HG03460 (cell line): Measurements from ENCODE around the gene PCNX4.
"Not testable (repeated sequence)": the region's sequence is repeated elsewhere in the genome, so short reads cannot be mapped to it uniquely, and the experiment has no call there.

Experiments
- ATAC-seq: cut with Tn5 transposase; IDR thresholded peaks from one replicate; pipeline ENCODE4 v1.9.1; 2021; ENCODE audit not compliant: unreplicated experiment

The PCNX4 gene

DNA sequence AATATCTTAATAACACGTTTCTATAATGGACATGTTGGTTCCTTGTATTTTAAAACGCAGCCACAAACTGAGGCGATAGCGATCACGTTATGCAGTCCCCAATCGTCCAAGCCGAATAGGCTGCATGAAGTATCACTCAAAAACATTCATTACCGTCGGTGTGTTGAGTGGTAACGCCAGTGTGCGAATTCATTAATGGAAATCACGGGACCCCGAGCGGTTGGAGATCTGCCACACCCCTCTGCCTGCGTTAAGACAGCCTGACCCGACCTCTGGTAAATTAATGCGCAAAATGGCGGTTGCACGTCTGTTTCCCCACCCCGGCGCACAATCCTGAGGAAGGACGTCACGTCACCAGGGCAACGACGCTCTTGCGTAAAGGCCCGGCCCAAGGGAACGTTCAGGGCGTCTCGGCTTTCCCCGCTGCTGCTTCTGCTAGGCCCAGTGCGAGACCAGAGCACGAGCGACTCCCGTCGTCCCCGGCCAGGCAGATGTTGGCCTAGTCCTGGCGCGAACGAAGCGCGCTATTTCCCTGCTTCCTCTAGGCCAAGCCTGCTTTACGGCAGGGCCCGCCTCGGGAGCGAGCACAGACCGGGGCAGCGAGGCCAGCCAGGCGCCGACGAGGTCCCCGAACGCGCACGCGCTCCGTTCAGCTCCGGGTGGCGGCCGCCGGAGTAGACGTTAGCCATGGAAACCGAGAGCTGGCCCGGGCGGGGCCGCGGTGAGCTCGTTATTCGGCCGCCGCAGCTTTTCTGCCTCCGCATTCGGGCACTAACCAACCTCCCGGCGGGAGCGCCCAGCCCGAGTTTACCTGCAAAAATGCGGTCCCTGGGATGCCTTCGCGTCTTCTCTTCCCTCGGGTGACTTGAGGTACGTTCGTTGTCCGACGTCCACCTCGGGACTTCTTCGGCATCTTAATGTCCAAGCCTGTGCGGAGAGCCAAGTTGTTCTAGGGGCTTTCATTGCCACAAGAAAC lies at the start of gene PCNX4:
Gene PCNX4, plus strand, starts transcription at position 374 of the 976 bp plus-strand sequence. CDS start 15,716 bp downstream, outside the sequence.
- peak; percentile 94 for ATAC-seq

DNA sequence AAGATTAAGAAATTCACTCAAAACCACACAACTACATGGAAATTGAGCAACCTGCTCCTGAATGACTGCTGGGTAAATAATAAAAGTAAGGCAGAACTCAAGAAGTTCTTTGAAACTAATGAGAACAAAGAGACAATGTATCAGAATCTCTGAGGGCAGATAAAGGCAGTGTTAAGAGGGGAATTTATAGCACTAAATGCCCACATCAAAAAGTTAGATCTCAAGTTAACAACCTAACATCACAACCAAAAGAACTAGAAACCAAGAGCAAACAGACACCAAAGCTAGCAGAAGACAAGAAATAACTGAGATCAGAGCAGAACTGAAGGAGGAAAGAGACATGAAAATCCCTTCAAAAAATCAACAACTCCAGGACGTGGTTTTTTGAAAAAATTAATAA lies 43.7 kb upstream of the PCNX4 start:
- not testable (repeated sequence) for ATAC-seq

DNA sequence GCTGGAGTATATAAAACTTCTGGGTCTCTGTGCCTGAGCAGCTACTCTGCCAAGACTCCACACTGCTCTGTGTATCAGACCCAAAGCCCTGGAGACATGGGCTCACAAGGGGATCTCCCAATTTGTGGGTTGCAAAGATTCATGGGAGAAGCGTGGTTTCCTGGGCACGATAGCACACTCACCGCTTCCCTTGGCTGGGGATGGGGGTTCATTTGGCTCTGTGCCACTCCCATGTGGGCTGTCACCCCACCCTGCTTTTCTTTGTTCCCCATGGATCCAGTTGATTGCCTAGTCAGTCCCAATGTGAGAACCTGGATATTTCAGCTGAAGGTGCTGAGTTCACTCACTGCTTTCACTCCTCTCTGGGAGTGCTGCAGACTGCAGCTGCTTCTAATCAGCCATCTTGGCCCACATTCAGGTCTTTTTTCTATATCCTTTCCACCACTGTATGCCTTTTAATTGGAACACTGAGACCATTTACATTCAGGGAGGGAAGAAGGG lies 40.0 kb upstream of the PCNX4 start:
- no peak for ATAC-seq

DNA sequence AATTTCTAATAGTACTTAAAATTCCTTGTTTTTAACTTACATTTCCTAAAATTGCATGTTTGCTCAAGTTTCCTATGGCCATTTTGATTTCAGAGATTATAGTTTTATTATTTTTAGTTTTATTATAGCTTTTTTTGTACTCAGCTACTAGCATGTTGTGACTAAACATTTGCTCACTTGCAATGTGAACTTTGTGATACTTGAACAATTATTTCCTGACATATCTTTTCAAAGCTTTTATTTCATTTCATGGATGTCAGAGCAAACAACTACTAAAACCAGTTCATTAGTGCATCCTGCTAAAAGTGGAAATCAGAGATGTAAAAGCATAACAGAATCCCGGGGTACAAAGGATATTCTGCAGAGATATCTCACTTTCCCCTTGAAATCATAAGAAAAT lies 33.6 kb upstream of the PCNX4 start:
- ATAC-seq, result no peak

DNA sequence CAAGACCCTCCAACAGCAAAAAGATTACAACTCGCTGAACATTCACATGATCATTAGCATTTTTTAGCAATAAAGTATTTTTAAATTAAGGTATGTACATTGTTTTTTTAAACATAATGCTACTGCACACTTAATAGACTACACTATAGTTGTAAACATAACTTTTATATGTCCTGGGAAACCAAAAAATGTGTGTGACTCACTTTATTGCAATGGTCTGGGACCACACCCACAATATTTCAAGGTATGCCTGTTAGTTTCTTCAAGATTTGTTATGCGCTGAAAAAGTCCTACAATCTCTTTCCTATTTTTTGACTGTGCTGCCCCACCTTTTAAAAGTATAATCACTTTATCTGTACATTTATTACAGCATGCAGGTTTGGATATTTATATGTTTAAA lies 30.4 kb upstream of the PCNX4 start:
- ATAC-seq, result no peak

DNA sequence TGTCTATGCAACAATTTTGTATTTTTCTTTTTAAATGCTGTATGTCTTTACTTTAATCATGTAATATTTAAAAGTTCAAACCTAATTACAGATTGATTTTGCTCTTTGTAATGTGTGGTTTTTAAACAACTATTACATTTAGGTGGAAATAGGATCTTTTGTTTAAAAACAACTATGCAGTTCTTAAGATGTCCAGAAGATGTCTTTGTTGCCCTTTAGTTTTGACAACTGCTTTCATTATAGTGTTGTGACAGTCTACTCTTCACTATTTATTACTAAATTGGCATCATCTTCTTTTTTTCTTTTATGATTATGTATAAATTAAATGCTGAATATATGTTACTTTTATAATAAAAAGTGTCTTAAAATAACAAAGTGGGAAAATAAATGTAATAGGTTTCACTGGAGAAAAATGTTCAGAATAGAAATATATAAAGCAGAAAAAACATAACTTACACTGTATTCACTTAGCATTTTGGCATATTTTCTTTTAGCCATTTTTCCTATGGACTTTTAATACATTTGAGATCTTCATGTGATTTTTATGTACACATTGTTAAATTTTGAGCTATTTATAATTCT lies 27.1 kb upstream of the PCNX4 start:
- no peak for ATAC-seq

DNA sequence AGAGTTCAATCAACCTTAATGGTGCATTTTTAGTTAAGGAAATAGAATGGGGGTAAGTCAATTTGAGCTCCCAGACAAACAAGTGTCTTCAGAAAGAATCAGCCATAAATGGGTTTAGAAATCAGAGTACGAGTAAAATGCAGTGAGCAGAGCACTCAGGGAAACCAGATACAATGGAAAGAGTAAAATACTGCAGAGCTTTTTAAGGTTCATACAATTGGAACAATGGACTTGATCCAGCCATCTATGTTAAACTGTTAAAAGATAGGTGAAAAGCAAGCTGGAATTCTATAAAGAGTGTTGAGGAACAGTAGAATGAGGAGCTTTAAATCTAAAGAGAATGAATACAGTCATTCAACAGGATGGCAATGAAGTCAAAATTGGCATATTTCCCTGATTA lies 23.8 kb upstream of the PCNX4 start:
- no peak for ATAC-seq

DNA sequence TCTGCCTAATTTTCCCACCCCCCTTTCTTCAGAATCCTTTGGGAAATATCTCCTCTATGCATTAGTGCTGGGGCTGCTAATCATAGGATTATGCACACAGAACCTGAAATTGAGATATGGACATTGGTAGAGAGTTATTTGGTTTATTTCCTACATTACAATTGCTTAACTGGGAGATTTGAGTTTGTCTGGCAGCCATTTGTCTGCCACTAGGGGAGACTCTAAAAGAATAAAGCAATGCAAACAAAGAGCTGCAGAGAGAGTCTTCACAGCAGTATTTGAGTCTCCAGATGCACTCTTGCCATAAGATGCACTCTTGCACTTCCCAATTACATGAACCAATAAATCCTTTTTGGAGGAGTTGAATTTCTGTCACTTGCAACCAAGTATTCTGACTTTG lies 12.0 kb upstream of the PCNX4 start:
- no peak for ATAC-seq

DNA sequence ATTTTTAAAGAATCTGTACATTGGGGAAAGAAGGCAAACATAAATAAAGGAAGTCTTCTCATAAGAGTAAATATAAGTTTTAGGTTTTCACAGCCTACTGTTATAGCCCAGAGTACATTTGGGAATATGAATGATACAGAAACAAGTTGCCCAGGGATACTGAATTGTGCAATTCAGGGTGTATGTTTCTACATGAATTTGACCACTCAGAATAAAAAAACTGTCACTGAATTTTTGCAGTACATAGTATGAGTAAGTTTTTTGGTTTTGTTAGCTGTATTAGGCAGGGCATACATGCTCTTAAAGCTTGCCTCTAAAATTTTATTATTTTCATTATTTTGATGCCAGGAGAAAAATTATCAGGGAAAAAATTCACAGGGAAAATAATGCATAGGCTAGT lies 6.6 kb upstream of the PCNX4 start:
- ATAC-seq, result no peak

DNA sequence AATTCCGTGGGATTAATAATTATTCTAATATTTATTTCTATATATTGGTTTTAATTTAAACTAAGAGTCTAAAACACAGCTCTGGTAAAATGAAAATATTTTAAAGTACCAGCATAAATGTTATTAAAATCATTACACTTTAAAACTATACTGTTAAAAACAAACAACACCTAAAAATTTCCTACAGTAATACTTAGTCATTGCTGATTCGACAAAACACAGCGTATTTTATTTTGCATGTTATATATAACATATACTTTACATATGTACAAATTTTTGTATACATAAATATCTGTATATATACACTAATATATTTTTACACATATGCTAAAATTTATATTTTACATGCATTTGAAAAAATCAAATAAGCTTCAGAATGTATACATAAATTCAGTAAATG lies 6.0 kb upstream of the PCNX4 start:
- no peak for ATAC-seq

DNA sequence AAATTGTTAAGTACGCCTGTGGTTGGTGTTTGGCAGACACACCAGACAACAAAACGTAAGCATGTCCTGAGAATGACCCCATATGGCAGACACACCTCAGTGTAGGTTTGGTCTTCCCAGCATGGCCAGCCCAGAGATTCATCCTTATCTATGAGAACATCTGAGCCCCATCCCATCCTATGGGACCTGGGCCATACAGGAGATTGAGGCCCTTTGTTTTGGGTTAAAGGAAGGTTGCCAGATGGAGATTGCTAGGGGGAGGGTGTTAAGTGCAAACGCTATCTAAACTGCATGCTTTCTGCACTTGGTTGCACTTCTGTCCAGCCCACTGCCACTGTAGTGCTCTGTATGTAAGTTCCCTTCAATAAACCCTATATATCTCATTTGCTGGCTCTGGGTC lies 4.1 kb upstream of the PCNX4 start:
- no peak for ATAC-seq

DNA sequence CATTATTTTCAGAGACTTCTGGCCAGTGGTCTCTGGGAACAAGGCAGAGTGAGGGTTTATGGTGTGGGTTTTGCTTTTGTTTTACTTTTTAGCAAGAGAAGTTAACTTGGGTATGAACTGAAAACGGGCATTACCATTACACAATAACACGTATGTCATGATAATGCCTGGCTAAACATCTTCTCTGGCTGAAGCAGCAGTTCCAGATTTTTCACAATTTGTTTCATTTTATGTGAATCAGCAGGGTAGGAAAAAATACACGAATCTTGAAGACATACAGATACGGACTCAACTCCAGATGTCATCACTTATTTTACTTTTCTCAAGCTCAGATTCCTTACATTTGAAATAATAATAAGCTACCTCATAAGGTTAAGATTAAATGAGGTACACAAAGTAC lies 2.5 kb upstream of the PCNX4 start:
- ATAC-seq, result no peak

DNA sequence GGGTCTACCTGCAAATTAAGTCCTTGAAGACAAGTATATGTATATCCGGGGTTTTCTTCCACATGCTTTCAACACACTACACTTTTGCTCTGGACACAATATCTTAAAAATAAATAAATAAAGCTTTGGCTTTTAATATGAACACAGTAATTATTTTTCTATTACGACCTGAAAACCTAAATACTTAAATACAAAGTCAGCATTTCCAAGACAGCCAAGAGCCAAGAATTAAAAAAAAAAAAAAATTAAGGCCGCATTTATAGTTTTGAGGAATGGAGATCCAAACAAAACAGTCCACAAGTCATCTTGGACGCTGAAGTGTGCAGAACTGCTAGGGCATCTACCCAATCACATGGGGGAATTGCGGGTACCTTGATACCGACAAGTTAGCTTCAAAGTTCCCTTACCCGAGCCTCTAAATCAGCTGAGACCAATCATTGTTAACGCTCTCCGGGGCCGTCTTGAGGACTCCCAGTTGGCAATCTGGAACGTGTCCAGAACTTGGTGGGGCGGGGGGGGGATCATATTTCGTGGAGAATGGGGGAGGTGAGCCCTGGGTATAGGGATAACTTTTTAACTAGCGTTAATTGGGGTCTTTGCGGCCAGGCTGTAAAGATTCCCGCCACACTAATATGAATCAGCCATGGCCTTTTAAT lies 731 bp upstream of the PCNX4 start:
- no peak for ATAC-seq

DNA sequence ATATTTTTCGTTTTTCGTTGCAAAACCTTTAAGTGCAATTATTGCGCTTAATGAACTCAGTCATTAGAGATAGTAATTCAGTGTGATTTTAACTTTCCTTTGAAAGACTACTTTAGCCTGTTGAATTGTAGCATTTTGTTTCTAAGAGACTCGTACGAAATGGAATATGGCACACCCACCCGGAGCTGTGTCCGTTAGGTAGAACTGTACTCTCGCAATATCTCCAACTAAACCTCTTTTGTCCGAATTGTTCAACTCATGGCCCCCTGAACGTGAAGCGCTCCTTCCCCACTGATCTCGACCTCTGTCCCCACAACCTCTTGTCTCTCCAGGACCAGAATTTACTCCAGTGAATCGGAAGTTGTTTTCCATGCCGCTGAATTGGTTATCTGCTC lies 800 bp downstream of the PCNX4 start:
- no peak for ATAC-seq

DNA sequence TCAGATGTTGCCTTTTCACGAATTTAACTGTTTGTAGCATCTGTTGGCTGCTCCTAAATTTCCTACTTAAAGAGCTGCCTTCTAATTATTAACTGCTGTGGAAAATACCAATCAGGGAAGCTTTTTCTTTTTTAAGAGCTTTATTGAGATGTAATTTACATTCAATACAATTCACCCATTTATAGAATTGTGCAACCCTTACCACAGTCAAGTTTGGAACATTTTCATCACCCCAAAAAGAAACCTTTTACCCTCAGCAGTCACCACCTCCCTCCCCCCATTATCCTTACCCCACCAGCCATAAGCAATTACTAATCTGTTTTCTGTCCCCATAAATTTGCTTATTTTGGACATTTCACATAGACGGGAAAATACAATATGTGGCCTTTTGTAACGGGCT lies 1.4 kb downstream of the PCNX4 start:
- no peak for ATAC-seq

DNA sequence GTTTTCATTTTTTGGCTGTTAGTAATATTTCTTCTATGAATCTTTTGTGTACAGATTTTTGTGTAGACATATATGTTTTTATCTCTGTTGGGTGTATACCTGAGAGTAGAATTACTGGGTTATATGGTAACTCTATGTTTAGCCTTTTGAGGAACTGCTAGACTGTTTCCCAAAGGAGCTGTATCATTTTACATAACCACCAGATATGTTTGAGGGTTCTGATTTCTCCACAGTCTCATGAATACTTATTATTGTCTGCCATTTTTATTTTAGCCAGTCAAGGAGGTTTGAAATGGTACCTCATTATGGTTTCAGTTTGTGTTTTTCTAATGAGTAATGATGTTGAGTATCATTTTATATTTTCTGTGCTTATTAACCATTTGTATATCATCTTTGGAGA lies 1.9 kb downstream of the PCNX4 start:
- ATAC-seq, result no peak

DNA sequence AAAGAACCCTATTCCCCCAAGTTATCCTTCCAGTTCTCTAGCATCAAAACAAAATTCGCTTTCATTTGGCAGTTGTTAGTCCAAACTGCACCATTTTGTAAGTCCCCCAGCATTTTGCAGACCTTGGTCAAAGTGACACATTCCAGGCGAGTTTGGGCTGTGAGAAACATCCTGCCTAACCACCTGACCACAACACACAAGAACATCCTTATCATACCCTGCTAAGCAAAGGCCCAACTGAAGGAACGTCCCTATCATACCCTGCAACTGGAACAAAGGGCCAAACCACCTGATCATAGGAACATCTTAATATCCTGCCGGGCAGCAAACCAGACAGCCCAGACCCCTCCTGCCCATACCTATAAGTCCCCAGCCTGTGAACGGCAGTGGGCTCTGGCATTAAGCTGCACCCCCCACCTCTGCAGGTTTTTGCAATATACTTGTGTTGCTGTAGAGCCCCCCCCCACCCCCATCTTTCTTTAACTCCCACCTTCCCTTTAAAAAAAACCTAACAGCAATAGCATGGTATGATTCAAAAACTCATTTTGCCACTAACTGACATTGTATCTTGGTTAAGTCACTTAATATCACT lies 2.7 kb downstream of the PCNX4 start:
- no peak for ATAC-seq

DNA sequence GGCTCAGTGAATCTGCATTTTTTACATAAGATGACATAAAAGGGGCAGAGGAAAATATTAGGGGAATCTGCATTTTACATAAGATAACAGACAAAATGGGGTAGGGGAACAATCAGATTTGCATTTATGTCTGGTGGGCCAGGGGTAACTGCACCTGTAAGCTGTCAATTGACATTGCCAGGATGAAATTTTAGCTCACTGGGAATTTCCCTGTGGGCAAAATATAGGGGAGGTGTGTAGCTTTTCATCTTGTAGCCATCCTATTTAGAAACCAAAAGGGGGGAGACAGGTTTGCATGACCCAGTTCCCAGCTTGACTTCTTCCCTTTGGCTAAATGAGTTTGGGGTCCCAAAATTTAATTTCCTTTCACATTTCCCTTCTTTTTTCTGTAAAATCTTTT lies 3.5 kb downstream of the PCNX4 start:
- ATAC-seq, result no peak

DNA sequence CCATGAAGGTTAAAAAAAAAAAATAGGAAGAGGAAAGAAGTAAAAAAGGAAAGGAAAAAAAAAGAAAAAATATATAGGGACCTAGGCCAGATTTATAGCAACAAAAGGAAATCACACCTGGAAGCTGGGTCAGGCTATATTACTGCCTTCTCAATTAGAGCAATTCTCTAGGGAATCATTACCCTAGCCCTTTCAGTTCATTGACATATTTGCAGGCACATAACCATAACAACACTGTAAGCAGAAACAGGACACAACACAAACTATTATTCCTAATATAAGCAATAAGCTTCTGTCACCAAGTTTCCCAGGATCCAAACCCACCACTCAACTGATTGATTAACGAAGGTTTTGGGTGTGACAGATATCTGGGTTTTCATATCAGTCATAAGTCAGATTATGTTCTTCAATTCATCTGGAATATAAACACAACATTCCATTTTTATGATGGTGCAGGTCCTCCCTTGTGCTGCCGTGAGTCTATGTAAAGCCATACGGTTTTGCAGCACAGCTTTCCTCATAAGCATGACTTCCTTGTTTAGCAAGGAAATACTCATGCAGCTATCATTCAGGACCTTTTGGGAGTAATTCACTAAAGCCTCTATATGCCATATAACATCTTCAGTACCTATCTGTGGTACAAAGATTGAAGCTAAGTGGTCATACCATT lies 4.2 kb downstream of the PCNX4 start:
- no peak for ATAC-seq

DNA sequence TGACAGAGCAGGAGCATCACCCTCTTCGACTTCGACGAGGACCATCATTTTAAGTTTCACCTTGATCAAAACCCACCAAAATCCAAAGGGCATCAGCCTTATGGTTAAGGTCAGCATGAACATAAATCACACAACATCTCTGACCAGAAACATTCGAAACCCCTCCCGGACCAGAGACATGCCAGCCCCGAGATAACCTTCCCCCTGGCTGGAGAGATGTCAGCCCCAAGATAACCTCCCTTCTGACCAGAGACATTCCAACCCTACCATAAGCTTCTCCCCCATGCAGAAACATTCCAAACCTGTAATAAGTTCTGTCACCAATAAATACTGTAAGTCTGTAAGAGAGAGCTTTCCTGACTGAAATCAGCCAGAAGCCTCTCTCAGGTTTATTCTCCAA lies 6.3 kb downstream of the PCNX4 start:
- no peak for ATAC-seq

DNA sequence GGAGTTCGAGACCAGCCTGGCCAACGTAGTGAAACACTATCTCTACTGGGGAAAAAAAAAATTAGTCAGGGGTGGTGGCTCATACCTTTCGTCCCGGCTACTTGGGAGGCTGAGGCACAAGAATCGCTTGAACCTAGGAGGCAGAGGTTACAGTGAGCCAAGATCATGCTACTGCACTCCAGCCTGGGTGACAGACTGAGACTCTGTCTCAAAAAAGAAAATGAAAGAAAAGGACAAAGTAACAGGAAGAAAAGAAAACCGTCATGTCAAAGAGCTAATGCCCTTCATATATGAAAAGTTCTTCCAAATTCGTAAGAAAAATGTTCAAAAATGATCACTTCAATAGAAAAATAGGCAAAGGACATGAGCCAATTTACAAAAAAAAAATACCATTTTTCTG lies 8.1 kb downstream of the PCNX4 start:
- ATAC-seq, result not testable (repeated sequence)
